HCT116 (cell line): ENCODE data around the gene EXOSC6. TPM values are rescaled to one million over a fixed set of nuclear protein-coding genes. Genes with fewer than 3 reads are reported as not detected.
"Not testable (repeated sequence)": the region's sequence is repeated elsewhere in the genome, so short reads cannot be mapped to it uniquely, and the experiment has no call there.

Source experiments
- ATAC-seq: fragments of 200-7000 bp; cut with Tn5 transposase; 2 replicates; pipeline ENCODE4 v1.9.1; 2020; ENCODE audit warnings: mild to moderate bottlenecking, moderate library complexity
- BruUV-seq: library from RNA; stranded (reverse); fragments of 400-500 nt; replicated peaks from 2 replicates; lab custom pipeline; 2021; lab: Mats Ljungman, UMichigan
- CTCF ChIA-PET: fragments of 300-600 bp; sonication (Branson Sonifier 250); formaldehyde crosslinking; loops from one replicate; lab custom pipeline; 2021; ENCODE audit warnings: antibody characterized with exemption; lab: Charles Lee
- POLR2A ChIA-PET: fragments of 300-600, 350-600 bp; sonication (Branson Sonifier 250); formaldehyde crosslinking; loops from one replicate; lab custom pipeline; 2021; ENCODE audit warnings: antibody characterized with exemption; lab: Charles Lee
- RAD21 ChIA-PET, 2 experiments: fragments of 300-600 bp; sonication (Branson Sonifier 250); formaldehyde crosslinking; loops; one replicate each; lab custom pipeline; 2023; ENCODE audit warnings: low total read pairs in 2 of 2; ENCODE audit not compliant: uncharacterized antibody in 2 of 2, unreplicated experiment in 2 of 2, low non-redundant PET in 1 of 2; lab: Charles Lee
- DNase-seq: peaks from one replicate; pipeline ENCODE4 v3.0.0-alpha.2; 2010; ENCODE audit warnings: low read depth, low spot score
- H2AFZ ChIP-seq: fragments of 200-600 bp; shearing (Covaris generic), sonication (generic); 2 replicates; pipeline ENCODE4 v1.6.1; 2017; ENCODE audit warnings: low read depth, mixed run types, mixed read lengths, antibody characterized with exemption, low read length; ENCODE audit not compliant: poor library complexity, severe bottlenecking
- H3K27ac ChIP-seq: 2 replicates; pipeline ENCODE4 v1.5.1; 2012; ENCODE audit warnings: low read depth, low read length
- H3K27me3 ChIP-seq: fragments of 200-600 bp; sonication (generic); 2 replicates; pipeline ENCODE4 v1.6.1; 2016; ENCODE audit warnings: mixed run types, low read length, mixed read lengths; ENCODE audit not compliant: insufficient read depth
- H3K36me3 ChIP-seq, 2 experiments: fragments of 200-500 bp in 1 of 2; fragments of 200-600 bp in 1 of 2; sonication (Bioruptor generic) in 1 of 2; sonication (generic) in 1 of 2; 2 replicates each; pipeline versions ENCODE4 v1.5.1 to v1.6.1; 2014 to 2016; ENCODE audit warnings: low read length in 2 of 2, inconsistent platforms in 1 of 2, mixed read lengths in 1 of 2, mixed run types in 1 of 2; ENCODE audit not compliant: insufficient read depth in 2 of 2, control insufficient read depth in 1 of 2
- H3K4me1 ChIP-seq, 2 experiments: fragments of 200-600 bp in 1 of 2; sonication (generic) in 1 of 2; 2 replicates each; pipeline versions ENCODE4 v1.5.1 to v1.6.1; 2012 to 2017; ENCODE audit warnings: low read length in 2 of 2, inconsistent platforms in 1 of 2, mild to moderate bottlenecking in 1 of 2, mixed read lengths in 1 of 2, mixed run types in 1 of 2, moderate library complexity in 1 of 2; ENCODE audit not compliant: insufficient read depth in 2 of 2, control insufficient read depth in 1 of 2
- H3K4me2 ChIP-seq: fragments of 200-600 bp; sonication (generic); 2 replicates; pipeline ENCODE4 v1.6.1; 2017; ENCODE audit warnings: mixed run types, low read length, mixed read lengths
- H3K4me3 ChIP-seq, 2 experiments: fragments of 200-600 bp in 1 of 2; sonication (generic) in 1 of 2; replicated peaks in 1 of 2; 2 replicates each; pipeline ENCODE4 v1.5.1; 2011 to 2016; ENCODE audit warnings: low read length in 2 of 2, control low read depth in 1 of 2, low read depth in 1 of 2, mild to moderate bottlenecking in 1 of 2, mixed read lengths in 1 of 2, mixed run types in 1 of 2
- H3K79me2 ChIP-seq: fragments of 200-600 bp; sonication (generic); 2 replicates; pipeline ENCODE4 v1.6.1; 2017; ENCODE audit warnings: mild to moderate bottlenecking, mixed run types, low read length, moderate library complexity, mixed read lengths; ENCODE audit not compliant: insufficient read depth
- H3K9ac ChIP-seq: fragments of 200-600 bp; sonication (generic); 2 replicates; pipeline ENCODE4 v1.6.1; 2016; ENCODE audit warnings: low read length, mixed read lengths
- H3K9me2 ChIP-seq: fragments of 200-600 bp; sonication (generic), shearing (Covaris generic); 2 replicates; pipeline ENCODE4 v1.6.1; 2017; ENCODE audit warnings: mixed run types, mild to moderate bottlenecking, moderate library complexity; ENCODE audit not compliant: insufficient read depth
- H3K9me3 ChIP-seq, 2 experiments: fragments of 200-500 bp in 1 of 2; fragments of 200-600 bp in 1 of 2; sonication (Bioruptor generic) in 1 of 2; sonication (generic) in 1 of 2; 2 replicates each; pipeline ENCODE4 v1.6.1; 2014 to 2017; ENCODE audit warnings: low read length in 2 of 2, mixed read lengths in 2 of 2, inconsistent platforms in 1 of 2, low read depth in 1 of 2, mild to moderate bottlenecking in 1 of 2, mixed run types in 1 of 2, moderate library complexity in 1 of 2; ENCODE audit not compliant: control insufficient read depth in 1 of 2, insufficient read depth in 1 of 2
- H4K20me1 ChIP-seq: fragments of 200-600 bp; sonication (generic), shearing (Covaris generic); 2 replicates; pipeline ENCODE4 v1.6.1; 2017; ENCODE audit warnings: mixed run types, mild to moderate bottlenecking, moderate library complexity; ENCODE audit not compliant: insufficient read depth
- intact Hi-C: fragments of 100-400 bp; cut with micrococcal nuclease; formaldehyde crosslinking; loops from 2 replicates; pipeline ENCODE4 v1.10.0; 2022
- total RNA-seq: library from RNA; stranded (reverse); gene quantifications from one replicate; pipeline ENCODE4 v1.2.1, GENCODE V29; 2021; ENCODE audit not compliant: unreplicated experiment

The EXOSC6 gene
- total RNA-seq, 1 experiment from 2014 or later, result 22.9 TPM

- CTCF ChIA-PET, intact Hi-C loops, RAD21 ChIA-PET: not testable (repeated sequence)
Measured at GRCh38 chr16:70197611-70198010, 54.1 kb downstream of the EXOSC6 start.

More at GRCh38 chr16:70197611-70198010, 54.1 kb downstream of the EXOSC6 start:
- H4K20me1 ChIP-seq, H3K27me3 ChIP-seq, H3K36me3 ChIP-seq, H3K4me1 ChIP-seq, DNase-seq, H3K9me3 ChIP-seq, BruUV-seq, H2AFZ ChIP-seq, H3K79me2 ChIP-seq, H3K27ac ChIP-seq, POLR2A ChIA-PET, H3K4me3 ChIP-seq, ATAC-seq, H3K4me2 ChIP-seq, H3K9ac ChIP-seq, H3K9me2 ChIP-seq: not testable (repeated sequence)

Other genes with a start within 250 kb of the EXOSC6 start
- 28.5 TPM for gene PDPR, start 137.6 kb downstream of the EXOSC6 start, total RNA-seq
- gene CLEC18C, start 78.2 kb downstream of the EXOSC6 start, total RNA-seq, result 0.59 TPM
- 215 TPM for gene AARS1, start 37.6 kb upstream of the EXOSC6 start, total RNA-seq
- 36.6 TPM for gene DDX19B, start 47.2 kb upstream of the EXOSC6 start, total RNA-seq
- gene DDX19A, start 95.0 kb upstream of the EXOSC6 start, total RNA-seq, result 43.4 TPM
- gene ST3GAL2, start 187.2 kb upstream of the EXOSC6 start, total RNA-seq, result 9.5 TPM
- gene FCSK, start 202.7 kb upstream of the EXOSC6 start, total RNA-seq, result 17.1 TPM